LNCaP clone FGC (cell line): ENCODE data around the gene WDR82.

Source experiments
- DNase-seq: peaks from one replicate; pipeline ENCODE4 v3.0.0-alpha.2; 2011; ENCODE audit warnings: low read depth
- H3K4me3 ChIP-seq: 2 replicates; pipeline ENCODE4 v1.5.1; 2011; ENCODE audit warnings: mild to moderate bottlenecking, low read depth, low read length, control low read depth
- TF ChIP-seq, protein P1 (sequence below): IDR thresholded peaks from 2 replicates; pipeline ENCODE4 v1.5.1; 2012; ENCODE audit warnings: mild to moderate bottlenecking; ENCODE audit not compliant: control insufficient read depth, insufficient read depth; ENCODE audit errors: extremely low read depth

WDR82 gene

DNA sequence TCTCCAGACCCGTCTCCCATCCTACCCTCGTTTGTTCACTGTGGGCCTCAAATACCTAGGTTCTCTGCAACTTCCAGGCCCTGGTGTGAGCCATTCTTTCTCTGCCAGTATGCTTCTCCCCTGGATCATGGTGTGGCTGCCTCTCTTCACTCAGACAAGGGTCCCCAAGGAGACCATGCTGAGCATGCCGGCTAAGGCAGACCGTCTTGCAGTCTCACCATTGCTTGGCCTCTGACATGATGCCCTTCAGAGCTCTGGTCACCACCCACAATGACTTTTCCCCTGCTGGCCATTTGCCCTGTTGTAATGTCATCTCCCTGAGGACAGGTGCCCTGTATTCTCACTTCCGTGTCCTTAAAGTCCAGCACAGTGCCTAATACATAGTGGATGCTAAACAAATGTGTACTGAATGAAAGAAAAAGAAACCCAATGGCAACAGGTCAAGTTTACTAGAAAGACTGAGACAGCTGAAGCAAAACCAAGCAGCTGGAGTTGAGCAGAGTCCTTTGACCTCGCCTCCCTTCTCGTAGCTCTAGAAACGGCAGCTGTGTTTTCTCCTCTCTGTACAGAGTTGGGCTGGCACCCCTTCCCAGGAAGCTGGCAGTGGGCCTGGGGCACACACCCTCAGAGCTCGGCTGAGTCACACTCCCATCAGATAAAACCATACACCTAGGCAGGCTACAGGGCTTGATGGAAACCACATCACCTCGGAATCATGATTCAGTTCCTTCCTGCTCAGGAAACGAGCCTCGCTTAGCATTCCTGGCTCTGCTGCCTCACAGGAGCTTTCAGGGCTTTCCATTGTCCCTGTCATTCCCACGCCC lies 61.7 kb downstream of the WDR82 start:
- TF ChIP-seq, protein P1, sequence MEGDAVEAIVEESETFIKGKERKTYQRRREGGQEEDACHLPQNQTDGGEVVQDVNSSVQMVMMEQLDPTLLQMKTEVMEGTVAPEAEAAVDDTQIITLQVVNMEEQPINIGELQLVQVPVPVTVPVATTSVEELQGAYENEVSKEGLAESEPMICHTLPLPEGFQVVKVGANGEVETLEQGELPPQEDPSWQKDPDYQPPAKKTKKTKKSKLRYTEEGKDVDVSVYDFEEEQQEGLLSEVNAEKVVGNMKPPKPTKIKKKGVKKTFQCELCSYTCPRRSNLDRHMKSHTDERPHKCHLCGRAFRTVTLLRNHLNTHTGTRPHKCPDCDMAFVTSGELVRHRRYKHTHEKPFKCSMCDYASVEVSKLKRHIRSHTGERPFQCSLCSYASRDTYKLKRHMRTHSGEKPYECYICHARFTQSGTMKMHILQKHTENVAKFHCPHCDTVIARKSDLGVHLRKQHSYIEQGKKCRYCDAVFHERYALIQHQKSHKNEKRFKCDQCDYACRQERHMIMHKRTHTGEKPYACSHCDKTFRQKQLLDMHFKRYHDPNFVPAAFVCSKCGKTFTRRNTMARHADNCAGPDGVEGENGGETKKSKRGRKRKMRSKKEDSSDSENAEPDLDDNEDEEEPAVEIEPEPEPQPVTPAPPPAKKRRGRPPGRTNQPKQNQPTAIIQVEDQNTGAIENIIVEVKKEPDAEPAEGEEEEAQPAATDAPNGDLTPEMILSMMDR, result no peak
- peak; percentile 79 for DNase-seq

DNA sequence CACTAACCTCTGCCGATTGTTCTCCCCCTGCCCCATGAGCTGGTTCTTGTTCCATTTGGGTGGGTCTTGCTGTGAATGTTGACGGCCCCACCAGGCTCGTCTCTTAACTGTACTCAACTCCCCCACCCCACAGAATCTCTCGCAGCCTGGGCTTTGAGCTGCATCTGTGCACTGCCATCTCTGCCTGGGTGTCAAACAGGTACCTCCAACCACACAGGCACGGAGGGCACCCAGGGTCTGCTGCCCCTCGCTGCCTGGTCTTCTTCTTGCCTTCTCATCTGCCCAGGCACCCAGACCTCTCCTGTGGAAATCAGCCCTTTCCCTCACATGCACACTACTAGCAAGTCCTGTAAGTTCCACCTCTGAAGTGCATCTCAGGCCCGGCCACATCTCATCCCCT lies 63.1 kb downstream of the WDR82 start:
- DNase-seq, result no peak
- H3K4me3 ChIP-seq, result no peak overlapping the region
- TF ChIP-seq, protein P1, result no peak

More for the DNA sequence above, 61.7 kb downstream of the WDR82 start:
- H3K4me3 ChIP-seq, result no peak overlapping the region

DNA sequence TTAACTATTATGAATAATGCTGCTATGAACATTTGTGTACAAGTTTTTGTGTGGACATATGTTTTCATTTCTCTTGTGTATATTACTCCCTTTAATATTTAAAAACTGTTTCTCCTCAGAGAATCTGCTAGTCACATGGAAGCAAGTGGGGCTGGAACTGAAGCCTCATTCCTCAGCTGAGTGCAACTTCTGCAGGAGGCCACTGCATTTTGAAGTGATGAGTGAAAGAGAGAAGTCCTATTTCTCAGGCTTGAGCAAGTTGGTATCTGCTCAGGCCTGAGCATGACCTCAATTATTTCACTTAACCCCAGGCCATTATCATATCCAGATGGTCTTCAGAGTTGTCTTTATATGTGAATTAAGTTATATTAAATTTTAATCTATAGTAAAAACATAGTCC lies 64.5 kb downstream of the WDR82 start:
- H3K4me3 ChIP-seq, result no peak overlapping the region
- DNase-seq, result no peak
- TF ChIP-seq, protein P1, result no peak

DNA sequence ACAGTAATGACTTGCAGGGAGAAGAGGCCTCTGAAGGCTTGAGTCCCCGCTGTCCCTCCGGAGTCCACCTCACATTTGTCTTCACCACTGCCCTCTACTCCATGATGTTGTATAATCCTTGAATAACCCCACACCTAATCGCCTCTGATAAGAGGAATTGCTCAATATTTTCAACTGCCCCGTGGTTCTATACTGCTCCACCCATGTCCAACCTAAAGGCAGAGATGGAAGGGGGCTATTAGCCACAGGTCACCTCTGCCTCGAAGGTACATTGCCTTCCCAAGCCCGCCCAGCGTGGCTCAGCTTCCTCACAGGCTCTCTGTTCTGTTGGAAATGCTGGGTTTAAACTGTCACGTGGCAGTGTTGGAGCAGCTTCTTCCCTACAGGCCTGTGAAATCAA lies 65.4 kb downstream of the WDR82 start:
- no peak for DNase-seq
- H3K4me3 ChIP-seq, result no peak overlapping the region
- TF ChIP-seq, protein P1, result no peak

DNA sequence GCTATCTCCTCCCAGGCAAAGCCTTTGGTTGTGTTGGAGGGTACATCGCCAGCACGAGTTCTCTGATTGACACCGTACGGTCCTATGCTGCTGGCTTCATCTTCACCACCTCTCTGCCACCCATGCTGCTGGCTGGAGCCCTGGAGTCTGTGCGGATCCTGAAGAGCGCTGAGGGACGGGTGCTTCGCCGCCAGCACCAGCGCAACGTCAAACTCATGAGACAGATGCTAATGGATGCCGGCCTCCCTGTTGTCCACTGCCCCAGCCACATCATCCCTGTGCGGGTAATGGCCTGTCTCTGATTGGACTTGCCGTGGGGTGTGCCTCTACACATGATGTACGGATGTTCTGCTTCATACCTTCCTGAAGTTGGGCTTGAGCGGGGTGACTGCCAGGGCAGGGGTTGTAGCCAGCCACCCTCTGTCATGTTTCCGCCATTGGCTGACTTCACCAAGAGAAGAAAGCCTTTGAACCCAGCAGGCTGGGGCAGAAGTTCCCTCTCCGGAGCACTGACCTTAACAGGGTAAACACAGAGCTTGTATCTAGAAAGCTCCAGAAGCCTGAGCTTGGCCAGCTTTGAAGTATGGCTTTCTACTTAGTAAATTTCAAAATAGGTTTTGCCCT lies 67.1 kb downstream of the WDR82 start:
- TF ChIP-seq, protein P1, result no peak
- no peak overlapping the region for H3K4me3 ChIP-seq
- no peak for DNase-seq

DNA sequence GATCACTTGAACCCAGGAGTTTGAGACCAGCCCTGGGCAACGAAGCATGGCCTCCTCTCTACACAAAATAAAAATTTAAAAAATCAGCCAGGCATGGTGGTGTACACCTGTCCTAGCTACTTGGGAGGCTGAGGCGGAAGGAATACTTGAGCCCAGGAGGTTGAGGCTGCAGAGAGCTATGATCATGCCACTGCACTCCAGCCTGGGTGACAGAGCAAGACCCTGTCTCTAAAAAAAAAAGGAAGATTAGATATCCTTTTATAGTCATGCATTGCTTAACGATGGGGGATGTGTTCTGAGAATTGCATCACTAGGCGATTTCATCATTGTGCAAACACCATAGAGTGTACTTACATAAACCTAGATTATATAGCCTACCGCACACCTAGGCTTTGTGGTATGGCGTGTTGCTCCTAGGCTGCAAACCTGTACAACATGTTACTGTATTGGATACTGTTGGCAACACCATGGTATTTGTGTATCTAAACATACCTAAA lies 67.9 kb downstream of the WDR82 start:
- peak; percentile 95 for DNase-seq
- TF ChIP-seq, protein P1, result no peak
- H3K4me3 ChIP-seq, result no peak overlapping the region
